HK-2 (cell line): Measurements from ENCODE around the gene SRGAP3.

Experiments
- DNase-seq: peaks from one replicate; pipeline ENCODE4 v3.0.0-alpha.2; 2018; ENCODE audit not compliant: unreplicated experiment

The SRGAP3 gene

DNA sequence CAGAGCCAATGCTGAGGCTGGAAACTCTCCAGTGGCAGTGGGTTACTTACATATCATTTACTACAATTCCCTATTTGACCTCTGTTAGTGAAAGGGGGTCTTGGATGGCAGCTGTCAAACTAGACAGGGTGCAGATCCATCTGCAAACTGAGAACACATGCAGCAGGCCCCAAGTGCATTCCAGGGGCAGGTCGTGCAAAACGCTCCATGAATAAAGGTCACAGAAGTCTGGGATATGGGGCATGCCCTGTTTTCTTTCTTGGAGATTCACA, 261.1 kb downstream of the SRGAP3 start:
- DNase-seq = no peak

DNA sequence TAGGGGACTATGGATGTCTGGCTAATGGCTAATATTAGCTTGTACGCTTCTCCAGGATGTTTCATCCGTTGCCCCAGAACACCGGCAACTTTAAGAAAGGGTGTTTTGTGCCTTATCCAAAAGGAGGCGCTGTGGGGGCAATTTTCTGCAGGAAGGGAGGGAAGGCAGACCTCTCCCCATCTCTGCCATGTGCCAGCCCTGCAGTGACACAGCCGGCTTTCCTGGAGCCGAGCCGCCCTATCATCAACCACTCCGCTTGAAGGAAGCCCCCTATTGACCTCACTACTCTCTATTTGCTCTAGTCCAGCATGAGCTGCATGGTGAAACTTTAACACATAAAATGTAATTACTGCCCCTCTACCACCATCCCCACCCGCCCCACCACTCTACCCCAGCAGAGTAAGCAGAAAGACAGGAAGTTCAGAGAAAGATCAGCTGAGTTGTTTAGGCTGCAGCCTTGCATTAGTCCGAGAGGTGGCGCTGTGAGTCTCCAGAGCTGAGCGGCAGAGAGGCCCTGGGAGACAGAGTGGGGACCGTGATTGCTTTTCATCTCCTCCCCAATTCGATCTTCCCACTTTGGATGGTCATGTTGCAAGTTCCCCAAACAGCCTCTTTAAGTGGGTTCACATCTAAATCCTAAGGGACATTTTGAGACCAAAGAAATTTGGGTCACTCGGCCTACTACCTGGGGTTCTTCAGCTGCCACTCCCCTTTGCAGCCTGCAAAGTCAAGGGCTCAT, 261.6 kb downstream of the SRGAP3 start:
- DNase-seq = peak; percentile 52

DNA sequence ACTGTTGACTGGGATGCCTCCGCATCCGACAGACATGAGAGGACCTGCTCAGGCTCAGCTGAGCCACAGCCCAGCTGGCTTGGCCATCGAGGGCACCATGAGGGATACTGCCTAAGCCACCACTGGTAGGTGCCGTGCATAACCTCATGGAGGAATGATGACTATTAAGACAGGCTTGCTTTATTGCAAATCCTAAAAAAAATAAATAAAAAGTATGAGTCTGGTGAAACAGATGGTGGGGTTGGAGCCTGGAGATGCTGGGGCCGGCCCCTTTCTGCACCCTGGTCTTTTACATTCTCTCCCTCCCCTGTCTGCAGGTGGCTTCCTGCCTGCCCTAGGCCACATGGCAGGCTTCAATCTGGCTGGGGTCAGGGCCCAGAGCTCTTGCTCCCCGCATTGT, 262.2 kb downstream of the SRGAP3 start:
- no peak for DNase-seq

DNA sequence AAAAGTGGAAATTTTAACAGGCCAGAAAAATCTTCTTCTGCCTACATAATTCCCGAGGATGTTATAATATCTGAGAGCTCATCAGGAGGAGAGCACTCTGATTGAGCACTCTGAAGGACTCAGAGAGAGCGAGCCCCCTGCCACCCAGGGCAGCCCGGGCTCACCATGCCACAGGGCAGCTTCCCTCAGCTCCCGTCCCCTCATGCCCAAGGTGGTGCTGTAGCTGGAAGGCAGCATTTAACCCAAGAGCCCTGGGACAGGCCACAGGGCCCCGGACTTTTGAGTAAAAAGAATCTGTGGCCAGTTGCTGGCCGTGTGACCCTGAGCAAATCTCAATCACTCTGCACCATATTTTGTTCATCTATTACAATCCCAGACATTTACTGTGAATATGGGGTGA, 262.7 kb downstream of the SRGAP3 start:
- no peak for DNase-seq

DNA sequence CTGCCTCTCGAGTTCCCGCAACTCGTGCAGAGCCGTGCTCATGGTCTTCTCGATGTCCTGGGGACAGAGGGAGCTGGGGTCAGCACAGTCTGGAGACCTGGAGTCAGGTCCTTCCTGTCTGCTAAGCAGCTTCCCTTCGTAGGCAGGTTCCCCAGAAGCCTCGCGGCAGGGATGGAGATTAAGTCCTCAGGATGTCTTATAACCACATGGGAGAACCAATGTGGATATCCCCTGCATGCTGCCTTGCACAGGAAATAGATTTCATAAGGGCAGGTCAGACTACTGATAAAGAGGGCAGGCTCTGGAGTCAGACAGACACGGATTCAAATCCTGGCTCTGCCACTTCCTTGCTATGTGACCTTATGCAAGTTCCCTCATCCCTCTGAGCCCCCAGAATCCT, 263.6 kb downstream of the SRGAP3 start:
- no peak for DNase-seq

DNA sequence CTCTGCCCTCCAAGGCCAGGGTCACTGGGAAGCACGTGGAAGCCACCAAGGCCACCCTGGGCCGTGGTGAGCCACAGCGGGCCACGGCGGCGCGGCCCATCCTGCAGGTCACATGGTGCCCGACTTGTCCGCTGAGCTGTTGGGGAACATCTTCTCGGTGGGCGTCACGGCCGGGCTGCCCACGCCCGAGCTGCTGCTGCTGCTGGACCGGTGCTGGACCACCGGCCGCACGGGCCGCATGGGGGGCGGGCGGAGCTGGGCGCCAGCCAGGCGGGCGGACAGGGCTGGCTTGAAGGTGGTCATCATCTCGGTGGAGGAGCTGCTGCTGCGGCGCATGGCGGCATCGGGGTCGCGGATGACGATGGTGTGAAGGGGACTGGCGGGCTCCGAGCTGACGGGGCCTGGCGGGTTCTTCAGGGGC, 264.0 kb downstream of the SRGAP3 start:
- DNase-seq = no peak

DNA sequence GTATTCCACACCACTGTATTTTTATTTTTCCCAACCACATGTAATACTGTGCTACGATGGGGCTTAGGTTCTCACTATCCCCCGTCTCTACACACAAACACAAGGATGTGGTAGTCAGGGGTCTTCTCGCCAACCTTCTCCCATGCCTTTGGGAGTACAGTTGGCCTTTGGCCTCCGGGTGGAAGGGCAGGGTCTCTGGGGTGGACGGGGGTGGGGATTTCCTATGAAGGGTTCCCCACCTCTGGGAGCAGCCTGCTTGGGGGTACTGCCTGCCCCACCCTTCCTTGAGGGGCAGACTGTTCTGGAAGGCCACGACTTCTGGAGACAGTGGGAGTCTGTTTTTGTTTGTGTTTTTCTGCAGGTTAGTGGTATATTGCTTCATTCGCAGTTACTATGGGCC, 264.9 kb downstream of the SRGAP3 start:
- DNase-seq = no peak

DNA sequence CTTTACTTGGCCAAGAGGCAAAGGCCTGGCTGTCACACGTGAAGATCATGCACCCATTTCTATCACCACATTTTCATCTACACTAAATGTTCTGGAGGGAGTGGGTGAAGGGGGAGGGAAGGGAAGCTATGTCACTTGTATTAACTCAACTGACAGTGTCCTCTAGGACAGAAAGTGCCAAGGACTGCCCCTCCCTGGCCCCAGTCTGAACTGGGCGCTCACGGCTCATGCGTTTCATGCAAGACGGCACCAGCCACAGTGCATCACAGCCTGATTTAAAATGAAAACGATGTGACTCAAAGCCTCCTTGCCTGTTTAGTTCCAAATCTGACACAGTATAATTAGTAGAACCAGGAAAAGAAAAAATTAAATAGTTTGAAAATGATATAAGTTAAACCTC, 265.4 kb downstream of the SRGAP3 start:
- no peak for DNase-seq

DNA sequence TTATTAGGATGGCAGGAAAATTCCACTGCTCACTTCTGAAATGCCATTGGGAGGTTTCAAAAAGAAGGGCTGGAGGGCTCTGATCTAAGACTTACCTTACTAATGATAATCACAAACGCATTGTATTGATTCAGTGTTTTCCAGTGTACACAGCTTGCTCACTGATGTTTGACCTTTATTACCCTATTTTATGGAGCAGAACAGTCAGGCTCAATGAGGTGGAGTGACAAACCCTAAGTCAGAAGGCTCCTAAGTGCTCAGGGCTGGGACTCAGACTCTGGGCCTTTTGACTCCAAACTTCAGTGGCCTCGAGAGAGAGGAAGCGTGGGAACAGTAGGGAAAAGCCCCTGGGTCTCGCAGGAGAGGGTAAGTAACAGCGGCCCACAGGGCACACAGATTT, 265.9 kb downstream of the SRGAP3 start:
- DNase-seq = no peak

DNA sequence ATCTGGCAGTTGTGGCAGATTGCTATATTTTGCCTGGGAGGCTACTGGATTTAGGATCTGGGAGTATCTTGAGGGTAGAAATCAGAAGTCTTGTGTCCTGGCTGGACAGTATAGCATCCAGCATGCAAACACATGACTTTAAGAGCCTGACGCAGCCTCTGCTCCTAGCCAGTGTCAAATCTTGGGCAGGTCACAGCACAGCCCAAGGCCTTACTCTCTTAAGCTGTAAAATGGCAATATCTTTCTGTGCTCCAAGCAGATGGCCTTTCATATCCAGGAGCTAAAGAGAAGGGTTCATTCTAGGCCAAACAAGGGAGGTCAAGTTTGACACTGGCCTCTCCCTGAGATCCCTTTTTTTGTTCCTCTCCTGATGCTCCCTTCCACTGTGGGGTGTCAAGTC, 266.4 kb downstream of the SRGAP3 start:
- DNase-seq = no peak

DNA sequence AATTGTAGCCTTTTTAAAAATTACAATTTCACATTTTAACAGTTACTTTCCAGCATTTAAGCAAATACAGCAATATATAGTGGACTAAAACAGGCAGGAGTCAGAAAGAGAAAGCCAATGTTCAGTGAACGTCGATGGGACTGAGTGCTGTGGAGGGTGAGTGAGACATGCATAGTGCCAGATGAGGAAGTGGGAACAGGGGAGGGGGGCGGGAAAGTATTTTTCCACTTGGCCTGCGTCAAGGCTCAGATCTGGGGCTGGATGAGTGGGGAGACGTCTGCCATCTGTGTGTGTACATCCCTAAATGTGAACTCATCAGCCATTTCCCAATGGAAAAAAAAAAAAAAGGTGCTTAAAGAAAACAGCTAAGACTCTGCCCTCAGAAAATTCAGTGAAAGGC, 266.9 kb downstream of the SRGAP3 start:
- no peak for DNase-seq

DNA sequence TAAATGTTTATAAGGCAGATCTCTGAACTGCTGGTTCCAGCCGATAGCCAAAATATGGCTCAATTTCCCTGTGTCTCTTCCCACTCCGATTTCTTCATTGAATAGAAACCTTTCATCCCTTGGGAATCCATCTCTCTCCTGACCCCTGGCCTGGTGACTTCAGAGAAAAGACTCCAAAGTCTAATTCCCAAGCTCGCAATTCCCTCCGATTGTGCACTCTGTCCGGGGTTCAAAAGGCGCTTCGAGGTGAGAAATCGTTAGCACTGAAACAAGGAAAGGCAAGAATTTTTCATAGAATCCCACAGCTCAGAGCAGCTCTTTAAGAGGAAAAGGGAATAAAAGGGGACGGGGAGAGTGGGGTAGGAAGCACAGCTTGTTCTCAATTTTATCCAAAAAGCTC, 267.7 kb downstream of the SRGAP3 start:
- no peak for DNase-seq

DNA sequence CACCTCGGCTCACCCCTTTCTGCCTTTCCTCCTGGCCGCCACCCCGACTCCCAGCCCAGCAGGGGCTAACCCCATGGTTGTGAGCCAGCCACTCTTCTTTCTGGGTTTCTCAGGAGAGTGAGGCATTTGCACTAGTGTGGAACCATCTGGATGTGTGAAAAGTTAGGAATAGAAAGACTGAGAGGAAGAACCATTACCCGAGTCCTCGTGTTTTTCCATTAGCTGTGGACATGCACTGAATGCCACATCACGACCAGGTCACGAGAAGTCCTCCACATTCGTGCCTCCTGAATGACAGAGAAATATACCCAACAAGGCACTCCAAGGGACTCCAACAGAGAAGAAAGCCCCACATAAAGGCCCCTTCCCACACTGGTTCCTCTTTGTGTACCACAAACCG, 268.1 kb downstream of the SRGAP3 start:
- DNase-seq = no peak

DNA sequence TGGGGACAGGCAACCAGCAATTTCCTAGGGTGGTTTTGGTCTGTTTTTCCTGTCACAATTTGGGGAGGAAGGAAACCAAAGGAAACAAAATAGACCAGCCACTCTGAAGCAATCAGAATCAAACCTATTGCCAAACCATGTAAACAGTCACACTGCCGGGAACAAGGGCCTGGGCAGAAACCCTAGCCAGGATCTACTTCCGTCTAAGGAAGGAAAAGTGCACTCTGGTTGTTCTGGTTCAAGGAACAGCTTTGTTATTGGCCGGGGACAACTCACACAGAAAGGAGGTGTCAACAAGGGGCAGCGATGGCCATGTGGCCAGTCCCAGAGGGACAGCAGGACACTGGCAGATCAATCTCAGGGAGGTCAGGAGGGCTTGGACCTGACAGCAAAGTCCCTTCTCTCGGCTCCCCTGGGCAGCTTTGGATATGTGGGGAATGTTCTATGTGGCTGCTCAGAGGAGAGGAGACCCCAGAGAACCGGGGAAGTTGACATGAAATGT, 268.6 kb downstream of the SRGAP3 start:
- DNase-seq = no peak

DNA sequence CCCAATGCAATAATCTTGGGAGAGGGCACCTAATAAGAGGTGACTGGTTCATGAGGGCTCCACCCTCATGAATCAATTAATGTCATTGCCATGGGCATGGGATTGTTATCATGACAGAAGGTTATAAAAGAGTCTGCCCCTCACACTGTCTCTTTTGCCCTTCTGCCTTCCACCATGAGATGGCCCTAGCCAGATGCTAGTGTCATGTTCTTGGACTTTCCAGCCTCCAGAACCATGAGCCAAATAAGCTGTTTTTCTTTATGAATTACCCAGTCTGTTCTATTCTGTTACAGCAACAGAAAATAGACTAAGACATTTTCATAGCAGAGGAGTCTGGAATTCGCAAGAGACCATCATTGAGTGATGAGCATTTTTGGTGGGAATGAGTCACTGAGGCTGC, 270.2 kb downstream of the SRGAP3 start:
- no peak for DNase-seq

DNA sequence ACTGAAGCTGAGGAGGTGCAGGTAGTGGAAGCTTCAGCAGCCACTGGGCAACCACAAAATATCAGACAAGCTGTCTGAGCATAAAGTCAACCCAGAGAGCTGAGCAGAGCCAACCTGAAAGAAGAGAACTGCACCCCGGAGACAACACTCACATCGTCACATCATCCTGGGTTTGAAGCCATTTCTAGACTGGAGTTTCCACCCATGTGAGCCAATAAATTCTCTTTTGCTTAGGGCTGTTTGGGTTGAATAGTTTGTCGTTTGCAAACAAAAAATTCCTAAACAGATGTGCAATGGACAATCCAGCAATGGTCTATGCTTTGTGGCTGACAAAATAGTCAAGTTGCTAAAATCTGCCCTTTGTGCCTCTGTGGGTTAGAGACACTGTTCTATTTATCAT, 270.9 kb downstream of the SRGAP3 start:
- DNase-seq = no peak

DNA sequence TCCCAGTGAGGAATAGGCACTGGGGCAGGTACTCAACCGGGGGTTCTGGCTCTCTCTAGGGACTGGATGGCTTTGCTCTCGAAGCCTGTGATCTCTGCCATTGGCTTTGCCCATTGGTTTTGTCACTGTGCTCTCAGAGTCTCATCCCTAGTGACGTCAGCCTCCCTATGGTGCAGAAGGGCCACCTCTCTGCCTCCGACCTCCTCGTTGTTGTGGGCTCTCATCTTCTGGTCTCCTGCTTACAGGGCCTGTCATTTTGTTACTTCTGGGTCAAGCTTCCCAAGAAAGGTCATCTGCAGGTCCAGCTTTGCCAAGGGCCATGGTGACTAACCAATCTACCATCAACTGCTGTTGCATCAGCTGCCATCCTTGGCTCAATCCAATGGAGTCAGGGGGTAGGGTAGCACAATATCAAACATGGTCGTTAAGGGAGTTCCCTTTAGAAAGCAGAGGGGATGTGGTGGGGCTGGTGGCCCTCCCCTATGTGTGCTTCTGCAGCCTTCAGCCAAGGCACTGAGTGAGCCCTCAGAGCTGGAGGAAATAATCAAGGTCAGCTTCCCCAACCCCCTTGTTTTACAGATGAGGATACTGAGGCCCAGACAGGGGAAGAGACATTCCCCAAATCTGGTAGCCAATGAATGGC, 272.8 kb downstream of the SRGAP3 start:
- no peak for DNase-seq

DNA sequence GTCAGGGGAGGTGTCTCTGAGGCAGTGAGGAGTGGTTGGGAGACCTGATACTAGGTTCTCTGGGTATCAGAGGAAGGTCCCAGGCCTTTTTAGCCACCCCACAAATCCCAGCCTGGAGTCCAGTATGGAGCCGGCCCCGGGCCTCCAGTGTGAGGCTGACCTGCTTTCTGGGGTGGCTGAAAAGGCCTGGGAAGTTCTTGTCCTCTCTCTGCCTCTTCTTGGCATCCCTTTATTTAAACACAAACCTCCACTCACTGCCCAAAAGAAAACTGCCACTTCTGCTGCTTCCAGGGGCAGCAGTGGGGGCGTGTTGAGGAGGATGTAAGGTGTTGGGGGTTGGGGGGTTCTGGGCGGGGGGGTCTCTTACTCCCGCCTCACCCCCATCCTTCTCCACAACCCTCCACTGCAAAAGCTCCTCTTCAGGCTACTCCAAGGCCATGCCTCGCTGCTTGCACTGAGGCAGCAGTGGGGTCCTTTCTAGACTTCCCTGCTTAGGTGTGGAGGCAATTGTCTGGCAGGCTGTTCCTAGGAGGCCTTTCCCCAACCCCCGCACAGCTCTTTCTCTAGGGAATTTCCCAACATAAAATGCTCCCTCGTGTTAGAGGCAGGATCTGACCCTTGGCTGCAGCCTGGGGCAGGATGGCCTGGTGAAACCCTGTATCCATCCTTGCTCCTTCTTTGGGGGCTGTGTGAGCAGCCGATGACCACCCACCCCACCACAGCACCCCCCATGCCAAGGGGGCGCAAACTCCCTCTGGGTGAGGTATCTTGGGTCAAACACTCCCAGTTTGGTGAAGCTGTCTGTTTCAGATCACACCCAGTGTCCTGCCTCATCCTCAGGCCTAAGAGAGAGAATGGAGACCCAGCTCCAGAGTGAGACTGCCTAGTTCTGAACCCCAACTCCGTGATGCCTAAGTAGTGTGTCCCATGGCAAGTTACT, 274.1 kb downstream of the SRGAP3 start:
- peak; percentile 17 for DNase-seq

DNA sequence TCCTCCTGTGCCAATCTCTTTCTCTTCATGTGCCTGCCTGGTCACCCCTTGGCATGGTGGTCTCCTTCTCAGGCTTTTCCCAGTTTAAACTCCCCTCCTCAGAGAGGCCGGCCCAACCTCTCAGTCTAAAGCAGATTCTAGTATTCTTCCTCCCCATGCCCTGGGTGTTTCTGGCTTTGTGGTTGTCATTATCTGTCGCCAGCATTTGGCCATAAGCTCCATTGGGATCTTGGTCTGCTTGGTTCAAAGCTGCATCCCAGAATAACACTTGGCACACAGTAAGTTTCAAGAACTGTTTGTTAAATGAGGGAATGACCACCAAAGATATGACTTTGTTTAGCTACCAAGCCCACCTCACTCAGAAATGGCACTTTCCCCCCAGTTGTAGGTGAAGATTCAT, 275.0 kb downstream of the SRGAP3 start:
- DNase-seq = no peak

DNA sequence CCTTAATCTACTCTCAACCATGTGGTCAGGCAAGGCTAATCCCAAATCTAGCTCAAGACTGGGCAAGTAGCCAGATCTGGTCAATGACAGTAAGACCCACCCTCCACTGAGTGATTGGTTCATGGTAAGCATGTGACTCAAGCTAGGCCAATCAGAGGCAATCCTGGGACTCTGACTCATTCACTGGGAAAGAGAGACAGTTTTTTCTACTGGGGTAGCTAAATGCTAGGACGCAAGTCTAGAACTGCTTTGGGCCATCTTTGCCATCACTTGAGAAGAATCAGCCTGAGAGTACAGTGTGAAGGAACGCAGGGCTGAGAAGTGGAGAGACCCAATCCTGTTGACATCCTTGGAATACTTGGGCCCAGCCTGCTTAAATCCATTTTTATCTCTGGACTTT, 276.8 kb downstream of the SRGAP3 start:
- no peak for DNase-seq

DNA sequence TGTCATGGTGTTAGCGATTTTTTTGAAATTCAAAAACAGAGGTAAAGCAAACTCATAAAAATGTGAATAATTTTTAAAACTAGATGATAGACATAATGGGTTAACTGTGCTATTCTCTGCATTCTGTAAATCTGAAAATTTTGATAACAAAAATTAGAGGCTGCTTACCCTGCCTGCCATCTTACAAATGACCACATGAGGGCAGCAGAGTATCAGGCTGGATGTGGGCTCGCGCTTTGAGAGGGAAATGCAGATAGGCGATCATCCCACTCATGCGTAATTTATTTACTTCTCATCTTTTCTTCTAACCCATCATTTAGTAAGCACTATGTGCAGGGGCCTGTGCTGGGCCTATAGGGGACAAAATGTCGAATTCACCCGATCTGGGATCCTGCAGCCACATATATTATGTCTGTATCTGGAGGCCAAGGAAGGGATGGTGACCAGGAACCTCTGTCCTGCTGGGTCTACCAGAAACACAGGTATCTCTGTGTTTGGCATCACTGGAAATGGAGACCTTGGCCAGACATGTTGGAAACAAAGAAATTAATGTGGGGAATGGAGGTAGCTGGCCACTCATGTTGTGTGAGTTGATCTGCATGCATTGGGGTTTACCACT, 278.4 kb downstream of the SRGAP3 start:
- peak; percentile 51 for DNase-seq

DNA sequence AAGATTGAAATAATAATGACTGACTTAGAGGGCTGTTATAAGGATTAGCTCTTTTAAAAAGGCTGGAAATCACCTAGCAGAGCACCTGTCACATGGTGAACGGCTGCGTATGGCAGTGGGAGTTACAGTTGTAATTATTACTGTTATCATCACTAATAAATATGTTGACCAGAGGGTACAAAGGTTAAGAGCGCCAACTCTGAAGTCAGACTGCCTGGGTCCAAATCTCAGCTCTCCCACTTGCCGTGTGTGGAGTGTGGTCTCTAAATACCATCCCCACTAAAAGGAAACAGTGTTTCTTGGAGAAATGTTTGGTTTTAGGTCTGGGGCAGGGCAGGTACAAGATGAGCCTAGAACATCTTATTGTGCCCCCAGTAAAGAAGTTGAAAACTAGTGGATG, 280.2 kb downstream of the SRGAP3 start:
- no peak for DNase-seq
